Gastrocnemius medialis (tissue), 4 donors: ENCODE results near the gene MORN5.

ENCODE experiments used
- POLR2A ChIP-seq, 2 donors: fragments of 450-650 bp; IDR thresholded peaks; one replicate each; pipeline ENCODE4 v1.6.1; 2017; ENCODE audit warnings: antibody characterized with exemption in 2 of 2, mild to moderate bottlenecking in 2 of 2, moderate library complexity in 2 of 2
- TF ChIP-seq, protein P1 (sequence below), 5 experiments: fragments of 450-650 bp in 3 of 5; fragments of 200-600 bp in 2 of 5; sonication (generic) in 2 of 5; IDR thresholded peaks in 4 of 5; conservative IDR thresholded peaks in 1 of 5; 1 replicate in 4 of 5; 2 replicates in 1 of 5; pipeline ENCODE4 v1.5.1; 2016 to 2019; ENCODE audit warnings: antibody characterized with exemption in 5 of 5, mild to moderate bottlenecking in 3 of 5, moderate library complexity in 3 of 5

DNA sequence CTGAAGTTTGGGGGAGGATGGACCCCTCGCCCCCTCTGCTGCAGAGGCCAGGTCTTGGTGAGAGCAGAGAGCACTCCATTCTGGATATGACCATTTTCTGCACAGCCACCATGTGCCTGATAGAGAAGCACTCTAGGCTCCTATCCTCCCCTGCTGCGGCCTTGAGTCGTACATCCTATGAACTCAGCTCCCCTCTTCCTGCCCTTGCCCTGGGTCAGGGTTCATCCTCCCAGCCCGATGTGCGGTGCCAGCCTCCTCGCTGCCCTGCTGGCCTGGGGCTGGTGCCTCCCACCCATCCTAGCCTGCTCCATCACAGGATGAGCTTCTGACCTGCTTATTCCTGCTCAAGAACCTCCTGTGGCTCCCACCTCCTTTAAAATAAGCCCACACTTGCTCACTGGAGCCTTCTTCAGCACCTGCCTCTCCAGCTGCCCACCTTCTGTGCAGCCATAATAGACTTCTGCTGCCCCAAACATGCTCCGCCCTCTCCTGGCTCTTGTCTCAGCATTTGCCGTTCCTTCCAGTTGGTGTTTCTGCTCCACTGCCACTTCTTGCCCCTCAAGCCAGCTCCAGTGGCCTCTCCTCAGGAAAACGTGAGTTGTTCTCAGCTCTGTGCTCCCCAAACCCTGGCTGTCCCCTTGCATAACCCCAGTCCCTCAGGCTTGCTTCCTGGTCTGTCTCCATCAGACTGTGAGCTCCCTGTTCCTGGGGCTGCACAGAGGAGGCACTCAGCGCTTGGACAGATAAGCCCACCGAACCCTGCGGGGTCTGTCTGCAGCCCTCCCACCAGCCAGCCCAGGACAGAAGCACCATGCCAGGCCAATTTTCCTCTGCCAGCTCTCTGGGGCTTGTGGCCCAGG, 44.3 kb upstream of the MORN5 start:
- TF ChIP-seq, protein P1, sequence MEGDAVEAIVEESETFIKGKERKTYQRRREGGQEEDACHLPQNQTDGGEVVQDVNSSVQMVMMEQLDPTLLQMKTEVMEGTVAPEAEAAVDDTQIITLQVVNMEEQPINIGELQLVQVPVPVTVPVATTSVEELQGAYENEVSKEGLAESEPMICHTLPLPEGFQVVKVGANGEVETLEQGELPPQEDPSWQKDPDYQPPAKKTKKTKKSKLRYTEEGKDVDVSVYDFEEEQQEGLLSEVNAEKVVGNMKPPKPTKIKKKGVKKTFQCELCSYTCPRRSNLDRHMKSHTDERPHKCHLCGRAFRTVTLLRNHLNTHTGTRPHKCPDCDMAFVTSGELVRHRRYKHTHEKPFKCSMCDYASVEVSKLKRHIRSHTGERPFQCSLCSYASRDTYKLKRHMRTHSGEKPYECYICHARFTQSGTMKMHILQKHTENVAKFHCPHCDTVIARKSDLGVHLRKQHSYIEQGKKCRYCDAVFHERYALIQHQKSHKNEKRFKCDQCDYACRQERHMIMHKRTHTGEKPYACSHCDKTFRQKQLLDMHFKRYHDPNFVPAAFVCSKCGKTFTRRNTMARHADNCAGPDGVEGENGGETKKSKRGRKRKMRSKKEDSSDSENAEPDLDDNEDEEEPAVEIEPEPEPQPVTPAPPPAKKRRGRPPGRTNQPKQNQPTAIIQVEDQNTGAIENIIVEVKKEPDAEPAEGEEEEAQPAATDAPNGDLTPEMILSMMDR (IDR thresholded peaks at IDR 0.05 in 4 of 5, conservative IDR thresholded peaks at IDR 0.05 in 1 of 5): no peak
- no peak for TF ChIP-seq POLR2A (IDR thresholded peaks at IDR 0.05)
